HFF-Myc (cell line): ENCODE data around the gene CELA2A.

ENCODE experiments used
- DNase-seq: peaks from one replicate; pipeline ENCODE4 v3.0.0-alpha.2; 2011; ENCODE audit warnings: low read depth; ENCODE audit errors: extremely low read depth
- H3K4me3 ChIP-seq: replicated peaks from 2 replicates; pipeline ENCODE4 v1.5.1; 2011; ENCODE audit warnings: low read depth, mild to moderate bottlenecking, control low read depth, low read length
- TF ChIP-seq, protein P1 (sequence below): IDR thresholded peaks from 2 replicates; pipeline ENCODE4 v1.5.1; 2012; ENCODE audit warnings: mild to moderate bottlenecking, low read depth, low read length, control low read depth; ENCODE audit errors: missing control alignments

The CELA2A gene

DNA sequence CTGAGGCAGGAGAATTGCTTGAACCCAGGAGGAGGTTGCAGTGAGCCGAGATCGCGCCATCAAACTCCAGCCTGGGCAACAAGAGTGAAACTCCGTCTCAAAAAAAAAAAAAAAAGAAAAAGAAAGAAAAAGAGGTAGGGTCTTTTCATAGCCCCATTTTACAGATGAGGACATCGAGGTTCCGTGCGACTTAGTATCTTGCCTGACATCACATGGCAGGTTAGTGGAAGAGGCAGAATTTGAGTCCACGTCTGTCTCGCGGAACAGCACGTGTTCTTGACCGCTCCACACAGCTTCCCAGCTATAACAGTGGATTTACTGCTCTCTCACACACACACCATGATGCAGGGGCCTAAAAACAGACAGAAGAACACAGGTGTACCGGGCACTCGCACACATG is 17.2 kb upstream of the CELA2A start:
- TF ChIP-seq, protein P1, sequence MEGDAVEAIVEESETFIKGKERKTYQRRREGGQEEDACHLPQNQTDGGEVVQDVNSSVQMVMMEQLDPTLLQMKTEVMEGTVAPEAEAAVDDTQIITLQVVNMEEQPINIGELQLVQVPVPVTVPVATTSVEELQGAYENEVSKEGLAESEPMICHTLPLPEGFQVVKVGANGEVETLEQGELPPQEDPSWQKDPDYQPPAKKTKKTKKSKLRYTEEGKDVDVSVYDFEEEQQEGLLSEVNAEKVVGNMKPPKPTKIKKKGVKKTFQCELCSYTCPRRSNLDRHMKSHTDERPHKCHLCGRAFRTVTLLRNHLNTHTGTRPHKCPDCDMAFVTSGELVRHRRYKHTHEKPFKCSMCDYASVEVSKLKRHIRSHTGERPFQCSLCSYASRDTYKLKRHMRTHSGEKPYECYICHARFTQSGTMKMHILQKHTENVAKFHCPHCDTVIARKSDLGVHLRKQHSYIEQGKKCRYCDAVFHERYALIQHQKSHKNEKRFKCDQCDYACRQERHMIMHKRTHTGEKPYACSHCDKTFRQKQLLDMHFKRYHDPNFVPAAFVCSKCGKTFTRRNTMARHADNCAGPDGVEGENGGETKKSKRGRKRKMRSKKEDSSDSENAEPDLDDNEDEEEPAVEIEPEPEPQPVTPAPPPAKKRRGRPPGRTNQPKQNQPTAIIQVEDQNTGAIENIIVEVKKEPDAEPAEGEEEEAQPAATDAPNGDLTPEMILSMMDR = no peak
- no peak overlapping the region for H3K4me3 ChIP-seq
- no peak for DNase-seq

DNA sequence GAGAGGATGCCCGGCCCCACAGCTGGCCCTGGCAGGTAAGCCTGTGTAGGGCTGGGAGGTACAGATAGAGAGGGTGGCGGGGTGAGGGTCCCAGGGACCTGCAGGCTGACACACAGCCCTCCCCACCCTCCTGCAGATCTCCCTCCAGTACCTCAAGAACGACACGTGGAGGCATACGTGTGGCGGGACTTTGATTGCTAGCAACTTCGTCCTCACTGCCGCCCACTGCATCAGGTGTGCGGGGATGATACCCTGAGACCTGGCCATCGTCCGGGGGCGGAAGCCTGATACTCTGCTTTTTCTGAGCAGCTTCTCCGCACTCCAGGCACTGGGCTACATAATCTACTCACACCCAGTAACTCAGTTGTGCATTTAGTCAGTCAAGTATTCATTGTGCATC is 16.2 kb upstream of the CELA2A start:
- TF ChIP-seq, protein P1 = no peak
- DNase-seq = no peak

DNA sequence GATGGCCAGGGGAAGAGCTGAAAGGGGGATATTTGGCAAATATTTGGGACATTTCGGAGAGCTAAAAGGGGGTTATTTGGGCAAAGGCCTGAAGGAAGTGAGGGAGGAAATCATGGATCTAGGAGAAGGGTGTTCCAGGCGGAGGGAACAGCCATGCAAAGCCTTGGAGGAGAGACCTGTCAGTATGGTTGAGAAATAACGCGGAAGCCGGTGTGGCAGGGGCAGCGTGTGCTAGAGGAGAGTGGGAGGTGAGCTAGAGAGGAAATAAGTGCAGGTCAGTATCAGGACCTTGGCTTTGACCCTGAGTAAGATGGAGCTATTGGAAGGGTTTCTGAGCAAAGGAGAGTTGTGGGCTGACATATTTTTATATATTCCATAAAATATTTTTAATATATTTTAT is 15.3 kb upstream of the CELA2A start:
- H3K4me3 ChIP-seq = no peak overlapping the region
- no peak for DNase-seq
- TF ChIP-seq, protein P1 = no peak

More for the DNA sequence above, 16.2 kb upstream of the CELA2A start:
- H3K4me3 ChIP-seq = no peak overlapping the region

DNA sequence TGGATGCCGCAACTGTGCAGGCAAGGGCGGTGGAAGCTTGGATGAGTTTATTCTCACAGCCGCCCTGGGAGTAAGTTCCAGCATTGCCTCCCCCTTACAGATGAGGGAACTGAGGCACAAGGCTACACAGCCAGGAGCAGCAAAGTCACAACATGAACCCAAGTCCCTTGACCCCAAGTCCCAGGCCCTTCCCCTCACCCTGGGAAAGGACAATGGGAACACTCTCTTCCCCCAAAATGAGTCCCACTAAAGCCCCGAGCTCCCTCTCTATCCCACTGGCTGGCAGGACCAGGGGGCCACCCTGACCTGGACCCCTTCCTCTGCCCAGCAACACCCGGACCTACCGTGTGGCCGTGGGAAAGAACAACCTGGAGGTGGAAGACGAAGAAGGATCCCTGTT is 14.4 kb upstream of the CELA2A start:
- TF ChIP-seq, protein P1 = no peak
- H3K4me3 ChIP-seq = no peak overlapping the region
- no peak for DNase-seq

DNA sequence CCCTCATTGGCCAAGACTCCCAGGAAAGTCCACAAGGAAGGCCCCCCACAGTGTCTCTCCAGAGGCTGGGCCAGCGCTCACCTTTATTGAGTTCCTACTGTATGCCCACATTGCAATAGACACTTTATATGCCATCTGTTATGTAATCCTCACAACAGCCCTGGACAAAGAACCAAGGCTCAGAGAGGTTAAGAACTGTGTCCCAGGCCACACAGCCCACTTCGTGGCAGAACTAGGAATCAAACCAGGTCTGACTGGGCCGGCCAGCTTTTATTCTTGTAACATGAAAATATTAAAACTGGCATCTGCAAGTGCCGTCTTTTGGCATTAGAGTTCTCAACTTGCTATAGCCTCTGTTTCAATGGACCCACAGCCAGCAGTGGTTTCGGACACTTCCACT is 13.8 kb upstream of the CELA2A start:
- no peak for DNase-seq
- TF ChIP-seq, protein P1 = no peak
- no peak overlapping the region for H3K4me3 ChIP-seq

DNA sequence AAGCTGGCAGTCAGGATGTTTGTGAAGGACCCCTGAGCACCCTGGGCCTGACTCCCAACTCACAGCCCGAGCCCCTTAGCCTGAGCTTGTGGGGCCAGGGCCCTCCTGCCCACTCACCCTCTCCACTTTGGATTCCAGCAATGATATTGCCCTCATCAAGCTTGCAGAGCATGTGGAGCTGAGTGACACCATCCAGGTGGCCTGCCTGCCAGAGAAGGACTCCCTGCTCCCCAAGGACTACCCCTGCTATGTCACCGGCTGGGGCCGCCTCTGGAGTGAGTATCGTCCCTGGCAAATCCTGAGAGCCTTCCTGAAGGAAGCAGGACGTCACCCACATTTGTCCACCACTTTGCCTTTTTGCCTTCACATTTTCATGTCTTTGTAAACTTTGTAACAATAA is 13.3 kb upstream of the CELA2A start:
- TF ChIP-seq, protein P1 = no peak
- H3K4me3 ChIP-seq = no peak overlapping the region
- no peak for DNase-seq
